HUDEP-2 (cell line): ENCODE results near the gene NAPSA.
A peak's percentile ranks its signal among the peaks of the same experiment; 100 is the strongest.
"Not testable (repeated sequence)": the region's sequence is repeated elsewhere in the genome, so short reads cannot be mapped to it uniquely, and the experiment has no call there.

Source experiments
- DNase-seq, 76 experiments: peaks; one replicate each; lab custom pipeline; 2025; ENCODE audit not compliant: unreplicated experiment in 76 of 76; lab: John Stamatoyannopoulos, UW

NAPSA gene

DNA sequence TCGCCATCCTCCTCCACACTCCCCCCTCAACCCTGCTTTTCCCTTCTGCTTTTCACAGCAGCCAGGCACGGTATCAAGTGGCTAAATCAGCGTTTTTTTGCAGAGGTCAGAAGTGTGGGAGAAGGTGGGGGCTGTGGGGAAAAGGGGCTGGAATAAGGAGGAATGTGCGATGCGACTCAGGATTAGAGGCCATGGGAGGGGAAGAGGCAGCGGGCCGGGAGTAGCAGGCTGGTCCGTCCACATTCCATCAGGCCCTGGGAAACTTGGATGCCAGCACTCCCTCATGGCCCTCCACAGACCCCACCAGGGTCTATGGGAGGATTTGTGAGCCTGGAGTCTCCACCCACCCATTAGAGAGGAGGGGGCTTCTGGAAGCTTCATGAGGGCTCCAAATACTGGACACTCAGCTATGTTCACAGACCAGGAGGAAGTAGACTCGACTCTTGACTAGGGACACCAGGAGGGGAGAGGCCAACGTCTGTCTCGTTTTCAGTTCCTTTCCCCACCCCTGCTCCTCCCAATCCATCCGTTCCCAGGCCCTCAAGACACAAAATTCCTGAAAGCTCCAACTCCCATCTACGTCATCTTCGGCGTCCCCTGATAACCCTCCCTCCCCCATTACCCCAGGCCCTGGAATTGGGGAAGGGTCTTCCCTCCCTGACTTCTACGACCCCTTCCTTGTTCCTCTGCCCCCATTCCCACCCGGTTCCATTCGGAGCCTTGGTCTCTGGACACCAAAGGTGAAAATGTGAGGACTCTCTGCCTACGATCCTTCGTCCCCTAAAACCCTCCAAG is 33.0 kb downstream of the NAPSA start:
- DNase-seq: no peak

- DNase-seq: no peak
Observed at GRCh38 chr19:50331994-50332243, 33.5 kb downstream of the NAPSA start.

DNA sequence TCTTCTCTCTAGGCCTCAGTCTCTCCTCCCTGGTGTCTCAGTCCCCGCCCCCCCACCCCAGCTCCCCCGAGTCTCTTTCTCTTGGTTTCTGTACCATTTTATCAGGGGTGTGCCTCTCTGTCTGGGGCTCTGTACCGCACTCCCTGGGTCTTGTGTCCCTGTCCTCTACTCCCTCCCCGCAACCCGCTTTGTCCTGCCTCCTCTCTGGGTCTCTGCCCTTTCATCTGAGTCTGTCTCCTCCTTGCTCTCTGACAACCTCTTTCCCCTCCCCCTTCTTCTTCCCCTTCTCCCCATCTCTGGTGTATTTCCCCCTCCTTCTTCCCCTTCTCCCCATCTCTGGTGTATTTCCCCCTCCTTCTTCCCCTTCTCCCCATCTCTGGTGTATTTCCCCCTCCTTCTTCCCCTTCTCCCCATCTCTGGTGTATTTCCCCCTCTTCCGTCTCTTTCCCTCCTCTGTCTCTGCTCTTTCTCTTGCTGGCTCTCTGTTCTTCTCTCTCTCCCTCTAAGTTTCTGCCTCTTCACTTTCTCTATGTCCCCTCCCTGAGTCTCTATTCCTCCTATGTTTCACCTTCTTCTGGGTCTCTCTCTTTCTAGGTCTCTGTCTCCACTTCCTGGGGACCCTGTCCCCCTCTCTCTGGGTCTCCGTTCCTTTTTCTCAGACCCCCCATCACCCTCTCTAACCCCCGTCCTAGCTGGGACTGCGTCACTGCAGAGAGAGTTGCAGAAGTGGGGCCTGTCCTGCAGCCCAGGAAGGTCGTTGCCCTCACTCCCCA is 34.0 kb downstream of the NAPSA start:
- no peak for DNase-seq

DNA sequence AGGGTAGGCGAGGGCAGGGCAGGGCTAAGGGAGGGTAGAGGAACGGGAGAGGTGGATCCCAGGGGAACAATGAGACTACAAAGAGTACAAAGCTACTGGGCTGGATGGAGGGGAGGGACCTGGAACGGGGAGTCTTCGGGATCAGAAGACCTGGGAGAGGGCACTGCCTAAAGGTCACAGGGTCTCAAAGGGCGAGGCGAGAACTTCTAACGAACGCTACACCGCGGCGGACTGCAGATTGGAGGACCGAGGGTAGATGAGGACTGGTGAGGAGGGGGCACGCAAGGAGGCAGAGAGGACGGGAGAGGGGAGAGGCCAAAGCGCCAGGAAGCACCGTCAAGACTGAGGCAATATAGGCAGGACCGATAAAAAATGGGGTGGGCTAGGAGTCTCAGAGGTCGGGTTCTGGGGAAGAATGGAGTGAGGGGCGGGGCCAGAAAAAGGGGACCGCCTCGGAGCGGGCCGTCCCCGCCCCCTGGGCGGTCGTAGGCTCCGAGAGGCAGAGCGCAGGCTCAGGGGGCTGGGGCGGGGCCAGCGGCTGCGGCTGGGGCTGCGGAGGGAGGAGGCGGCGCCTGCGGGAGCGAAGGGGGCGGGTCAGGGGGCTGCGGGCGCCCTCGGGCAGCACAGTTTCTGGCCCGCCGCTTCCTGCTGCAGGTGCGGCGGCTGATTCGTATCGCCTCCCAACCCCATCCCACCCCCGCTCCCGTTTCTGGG is 34.9 kb downstream of the NAPSA start:
- peak in 53 of 76 experiments; percentile 13 to 76 (median 46) for DNase-seq

- DNase-seq: not testable (repeated sequence)
Observed at GRCh38 chr19:50329926-50330294, 35.5 kb downstream of the NAPSA start.

- DNase-seq: peak in 64 of 76 experiments; percentile 17 to 99 (median 89)
Observed at GRCh38 chr19:50329146-50329925, 36.1 kb downstream of the NAPSA start, which contains the start of gene KCNC3. Gene KCNC3, minus strand, starts transcription at chr19:50329377. Its CDS starts 295 bp downstream, at chr19:50329082.

DNA sequence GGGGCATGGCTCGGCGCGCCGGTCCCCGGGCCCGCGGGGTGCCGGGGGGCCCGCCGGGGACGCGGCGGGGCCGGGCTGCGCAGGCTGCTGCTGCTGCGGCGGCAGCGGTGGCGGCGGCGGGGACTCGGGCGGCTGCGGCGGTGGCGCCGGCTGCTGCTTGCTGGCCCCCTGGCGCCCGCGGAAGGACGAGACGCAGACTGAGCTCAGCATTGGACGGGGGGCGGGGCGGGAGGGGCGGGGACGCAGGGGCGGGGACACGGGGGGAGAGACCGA is 36.6 kb downstream of the NAPSA start:
- DNase-seq: no peak

DNA sequence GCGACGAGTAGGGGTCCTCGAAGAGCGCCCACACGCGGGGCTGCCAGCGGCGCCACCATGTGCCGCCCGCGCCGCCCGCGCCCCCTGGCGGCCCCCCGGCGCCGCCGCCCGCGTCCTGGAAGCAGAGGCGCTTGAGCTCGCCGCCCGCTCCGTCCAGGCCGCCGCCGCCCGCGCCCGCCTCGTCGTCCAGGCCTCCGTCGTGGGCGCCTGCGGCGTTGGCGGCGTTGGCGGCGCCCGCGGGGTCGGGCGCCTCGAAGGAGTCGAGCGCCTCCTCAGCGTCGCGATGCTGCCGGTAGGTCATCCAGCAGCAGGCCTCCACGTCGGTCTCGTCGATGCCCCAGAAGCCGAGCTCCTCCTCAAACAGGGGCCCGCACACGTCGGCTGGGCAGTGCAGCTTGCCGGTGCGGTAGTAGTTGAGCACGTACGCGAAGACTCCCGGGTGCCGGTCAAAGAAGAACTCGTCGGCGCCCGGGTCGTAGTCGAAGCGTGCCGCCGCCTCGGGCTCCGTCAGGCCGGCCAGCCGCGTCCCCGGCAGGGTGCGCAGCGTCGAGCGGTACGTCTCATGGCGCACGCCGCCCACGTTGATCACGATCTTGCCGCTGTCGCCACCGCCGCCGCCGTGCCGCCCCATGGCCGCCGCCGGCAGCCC is 37.1 kb downstream of the NAPSA start:
- DNase-seq: peak in 5 of 76 experiments; percentile 24 to 61 (median 36)

DNA sequence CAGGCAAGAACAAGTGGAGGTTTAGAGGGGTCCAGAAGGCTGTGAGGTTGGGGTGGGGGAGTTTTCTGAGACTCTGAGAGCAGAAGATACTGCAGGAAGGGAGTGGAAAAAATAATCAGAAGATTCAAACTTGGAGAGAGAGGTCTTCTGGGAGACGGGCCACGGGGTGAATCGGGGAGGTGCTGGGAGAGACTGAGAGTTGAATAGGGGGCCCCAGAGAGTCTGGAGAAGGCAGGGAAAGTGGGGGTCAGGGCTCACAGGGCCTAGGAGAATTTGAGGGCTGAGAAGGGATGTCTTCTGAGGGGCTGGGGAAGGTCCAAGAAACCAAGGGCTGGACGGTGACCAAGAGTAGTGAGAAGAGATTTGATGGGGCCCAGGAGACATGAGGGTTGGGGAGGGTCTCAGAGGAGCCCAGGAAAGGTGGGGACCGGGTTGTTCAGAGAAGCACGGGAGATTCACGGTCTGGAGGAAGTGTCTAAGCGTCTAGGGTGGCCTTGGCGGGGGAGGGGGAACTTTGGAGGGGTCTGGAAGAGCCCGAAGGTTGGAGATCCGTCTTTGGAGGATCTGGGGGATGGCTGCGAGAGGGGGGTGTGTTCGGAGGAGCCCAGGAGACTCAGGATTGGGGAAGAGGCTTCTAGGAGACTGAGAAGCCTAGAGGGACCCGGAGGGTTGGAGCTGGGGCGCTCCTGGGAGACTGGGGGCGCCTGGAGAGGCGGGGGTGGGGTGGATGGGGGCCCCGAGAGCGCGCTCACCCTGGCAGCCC is 37.8 kb downstream of the NAPSA start:
- peak in 1 of 76 experiments; percentile 8 for DNase-seq

GRCh38 chr19:50327013-50327412 is 38.4 kb downstream of the NAPSA start:
- DNase-seq: no peak

- DNase-seq: no peak
Observed at GRCh38 chr19:50326101-50326664, 39.3 kb downstream of the NAPSA start.

DNA sequence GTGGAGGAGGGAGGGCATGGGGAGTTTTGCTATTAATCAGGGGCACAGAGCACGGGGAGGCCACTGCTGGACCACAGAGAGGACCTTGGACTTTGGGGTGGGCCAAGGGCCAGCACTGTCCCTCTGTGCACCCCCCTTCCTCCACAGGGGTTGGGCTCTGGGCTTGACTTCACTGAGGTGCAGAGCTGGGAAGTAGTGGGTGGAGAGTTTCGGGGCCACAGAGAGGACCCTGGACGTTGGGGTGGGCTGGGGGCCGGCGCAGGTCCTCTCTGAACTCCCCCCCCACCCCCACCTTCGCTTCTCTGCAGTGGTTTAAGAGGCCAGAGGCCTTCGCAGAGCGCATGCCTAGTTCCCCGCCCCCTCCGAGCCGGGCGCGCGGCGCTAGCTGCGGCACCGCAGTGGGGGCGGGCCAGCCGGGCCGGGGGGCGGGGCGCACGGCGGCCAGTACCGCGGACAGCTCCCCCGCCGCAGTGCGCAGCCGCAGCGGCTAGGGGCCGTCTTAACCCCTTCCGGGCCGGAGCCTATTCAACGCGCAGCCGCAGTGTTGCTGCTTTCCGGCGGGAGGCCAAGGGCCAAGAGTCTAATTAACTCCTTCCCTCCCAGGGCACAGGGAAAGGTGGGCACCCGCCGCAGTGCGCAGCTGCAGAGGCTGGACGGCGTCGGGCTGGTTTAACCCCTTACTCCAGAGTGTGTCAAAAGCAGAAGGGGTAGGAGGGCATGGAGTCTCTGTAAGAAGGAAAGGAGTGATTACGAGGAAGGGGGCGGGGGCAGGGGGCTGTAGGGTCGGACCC is 39.9 kb downstream of the NAPSA start:
- DNase-seq: peak in 59 of 76 experiments; percentile 11 to 83 (median 50)

GRCh38 chr19:50324331-50324730 is 41.1 kb downstream of the NAPSA start:
- DNase-seq: no peak

- no peak for DNase-seq
Observed at GRCh38 chr19:50323782-50324133, 41.7 kb downstream of the NAPSA start.

GRCh38 chr19:50322931-50323781 is 42.3 kb downstream of the NAPSA start:
- DNase-seq: no peak

DNA sequence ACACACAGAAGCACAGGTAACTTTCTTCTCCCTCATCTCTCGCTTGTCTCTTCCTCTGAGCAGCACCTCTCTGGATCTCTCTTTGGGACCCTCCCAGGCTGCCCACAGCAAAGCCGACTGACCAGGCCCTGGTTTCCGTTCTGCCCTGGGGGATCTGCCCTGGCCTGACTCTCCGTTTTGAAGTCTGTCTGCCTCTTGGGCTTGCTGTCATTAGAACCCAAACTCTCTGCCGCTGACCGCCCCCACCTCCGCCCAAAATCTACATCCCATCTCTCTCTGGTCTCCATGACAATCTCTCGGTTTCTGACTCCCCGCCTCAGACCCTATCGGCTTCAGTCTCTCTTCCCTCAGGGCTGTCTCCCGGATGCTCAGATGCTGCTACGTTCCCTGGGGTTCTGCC is 43.2 kb downstream of the NAPSA start:
- DNase-seq: no peak

DNA sequence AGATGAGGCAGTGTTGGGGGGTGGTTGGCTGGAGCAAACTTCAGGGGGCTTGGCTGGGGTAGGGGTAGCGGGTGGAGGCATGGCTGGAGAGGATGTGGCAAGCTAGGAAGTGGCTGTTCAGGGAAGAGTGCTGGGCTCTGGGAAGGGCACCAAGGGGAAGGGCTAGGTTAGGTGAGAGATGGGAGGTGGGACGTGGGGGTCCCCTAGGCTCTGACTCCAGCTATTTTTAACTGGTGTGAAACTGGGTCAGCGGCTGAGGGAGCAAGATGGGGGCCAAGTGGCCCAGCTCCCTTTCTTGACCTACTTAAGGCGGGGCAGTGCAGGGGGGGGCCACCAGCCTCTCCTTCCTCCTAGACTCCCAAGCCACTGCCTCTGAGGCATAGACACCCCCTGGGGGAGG is 43.6 kb downstream of the NAPSA start:
- DNase-seq: no peak

DNA sequence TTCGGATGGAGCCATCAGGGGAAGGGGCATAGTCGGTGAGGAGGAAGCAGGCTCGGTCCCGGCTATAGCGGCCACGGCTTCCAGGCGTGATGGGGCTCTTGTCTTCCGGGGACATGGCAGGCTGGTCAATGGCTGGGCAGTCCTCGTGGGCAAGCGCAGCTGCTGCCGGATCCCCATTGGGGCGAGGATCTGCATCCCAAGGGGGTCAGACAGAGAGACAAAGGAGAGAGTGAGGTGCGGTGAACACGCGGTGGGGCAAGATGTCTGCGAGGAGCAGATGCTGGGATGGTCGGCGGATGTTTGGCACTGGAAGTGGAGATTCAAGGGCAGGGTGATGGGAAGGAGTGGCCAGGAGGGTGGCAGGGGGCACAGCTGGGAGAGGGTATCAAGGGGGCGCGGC is 44.8 kb downstream of the NAPSA start:
- DNase-seq: no peak
